Measurements from ENCODE around the gene KLF16.

Gene KLF16

DNA sequence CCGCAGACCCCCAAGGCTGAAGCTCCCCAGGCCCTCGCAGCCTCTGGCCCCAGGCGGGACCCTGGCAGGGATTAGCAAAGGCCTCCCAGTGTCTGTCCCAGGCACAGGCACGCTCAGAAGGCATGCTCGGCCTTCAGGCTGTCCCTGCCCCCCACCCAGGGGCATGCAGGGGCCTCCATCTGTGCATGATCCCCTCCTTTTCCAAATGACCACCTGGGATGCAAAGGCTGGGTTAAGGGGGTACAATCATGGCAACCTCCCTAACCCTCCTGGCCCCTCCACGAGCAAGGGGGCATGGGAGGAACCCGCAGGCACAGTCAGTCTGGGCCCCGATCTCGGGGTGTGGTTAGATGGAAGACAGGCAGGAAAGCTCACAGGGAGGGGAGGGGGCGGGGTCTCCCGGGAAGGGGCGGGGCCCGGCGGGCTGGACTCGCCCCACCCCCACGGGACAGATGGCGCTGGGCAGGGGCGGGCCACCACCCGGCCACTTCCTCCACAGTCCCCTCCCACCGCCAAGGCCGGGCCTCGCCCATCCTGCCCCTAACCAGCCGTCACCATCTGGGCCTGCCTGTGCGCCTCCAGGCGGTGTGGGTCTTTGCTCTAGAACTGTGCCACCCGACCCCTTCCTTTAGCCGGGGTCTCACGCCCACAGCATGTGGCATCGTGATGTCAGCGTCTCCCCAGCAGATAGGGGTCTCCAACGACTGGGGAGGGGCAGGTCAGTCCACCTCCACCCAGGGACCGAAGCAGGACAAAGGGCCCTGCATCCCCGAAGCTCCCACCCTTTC, 8.1 kb downstream of the KLF16 start:
- DNase-seq (ENCODE audit: low read depth in 2 of 2): peak; percentile 78 to 82

DNA sequence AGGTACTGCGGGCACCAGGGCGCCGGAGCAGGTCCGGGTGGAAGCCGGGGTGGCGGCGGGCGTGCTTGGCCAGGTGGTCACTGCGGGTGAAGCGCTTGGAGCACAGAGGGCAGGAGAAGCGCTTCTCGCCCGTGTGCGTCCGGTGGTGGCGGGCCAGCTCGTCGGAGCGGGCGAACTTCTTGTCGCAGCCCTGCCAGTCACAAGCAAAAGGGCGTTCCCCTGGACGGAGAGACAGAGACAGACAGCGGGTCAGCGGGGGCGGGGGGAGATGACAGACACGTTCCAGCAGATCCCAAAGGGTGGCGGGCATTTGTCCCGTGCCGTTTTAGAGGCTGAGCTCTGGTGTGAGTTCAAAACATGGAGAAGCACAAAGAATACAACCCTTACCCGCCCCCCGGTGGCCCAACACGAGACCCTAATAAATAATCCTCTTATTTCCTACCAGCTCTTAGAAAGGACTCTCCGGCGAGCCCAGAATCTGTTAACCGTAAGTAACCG, 8.8 kb downstream of the KLF16 start:
- no peak for DNase-seq (ENCODE audit: low read depth in 2 of 2)

DNA sequence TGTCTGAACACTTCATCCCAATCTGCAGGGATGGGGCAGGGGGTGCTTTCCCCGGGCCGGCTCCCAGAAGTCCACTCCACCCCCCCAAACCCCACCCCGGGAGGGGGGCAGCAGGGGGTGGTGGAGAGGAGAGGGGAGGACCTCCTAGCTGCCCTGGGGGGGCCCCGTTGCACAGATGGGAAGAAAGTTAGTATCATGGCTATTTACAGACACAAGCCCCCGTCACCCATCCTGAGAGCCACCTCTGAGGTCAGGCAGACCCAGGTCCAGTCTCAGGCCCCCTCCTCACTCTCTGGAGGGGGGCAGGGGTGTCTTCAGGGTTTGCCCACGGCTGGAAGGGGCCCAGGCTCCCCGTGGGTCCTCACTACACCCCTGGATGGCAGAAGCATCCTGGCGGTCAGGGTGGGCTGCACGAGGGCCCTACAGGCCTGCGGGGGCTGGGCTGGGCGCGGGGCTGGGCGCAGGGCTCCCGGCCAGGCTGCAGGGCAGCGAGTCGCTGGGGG, 9.3 kb downstream of the KLF16 start:
- no peak for DNase-seq (ENCODE audit: low read depth in 2 of 2)

DNA sequence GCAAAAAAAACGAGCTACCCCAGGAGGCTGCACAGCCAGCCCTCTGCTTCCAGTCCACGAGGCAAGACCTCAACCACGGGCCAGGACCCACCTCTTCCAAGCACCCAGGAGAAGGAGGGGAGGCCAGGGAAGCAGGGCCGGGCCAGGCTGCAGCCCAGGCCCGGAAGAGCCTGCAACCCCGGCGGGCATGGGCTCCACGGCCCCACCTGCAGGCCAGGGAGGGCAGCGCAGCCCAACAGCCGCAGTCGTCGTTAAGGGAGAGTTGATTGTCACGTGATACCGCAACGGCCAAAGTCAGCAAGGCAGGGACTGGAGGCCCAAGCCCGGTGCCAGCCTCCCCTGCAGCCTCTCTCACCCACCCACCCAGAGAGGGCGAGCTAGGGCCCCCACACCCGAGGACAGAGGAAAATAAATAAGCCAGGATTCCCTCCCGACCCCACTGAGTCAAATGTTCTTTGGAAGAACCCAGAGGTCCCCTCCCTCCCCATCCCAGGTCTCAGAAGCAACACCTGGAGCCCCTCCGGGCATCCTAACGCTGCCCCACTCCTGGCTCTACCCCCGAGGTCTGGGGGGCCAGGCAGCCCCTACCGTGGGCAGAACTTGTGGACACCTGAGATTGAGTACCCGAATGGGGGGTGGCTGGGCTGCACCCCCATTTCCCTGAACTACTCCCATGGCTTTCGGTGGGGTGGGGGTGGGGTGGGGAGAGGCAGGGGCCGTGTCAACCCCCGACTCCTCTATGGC, 9.9 kb downstream of the KLF16 start:
- DNase-seq (ENCODE audit: low read depth in 2 of 2): peak; percentile 82 to 83

DNA sequence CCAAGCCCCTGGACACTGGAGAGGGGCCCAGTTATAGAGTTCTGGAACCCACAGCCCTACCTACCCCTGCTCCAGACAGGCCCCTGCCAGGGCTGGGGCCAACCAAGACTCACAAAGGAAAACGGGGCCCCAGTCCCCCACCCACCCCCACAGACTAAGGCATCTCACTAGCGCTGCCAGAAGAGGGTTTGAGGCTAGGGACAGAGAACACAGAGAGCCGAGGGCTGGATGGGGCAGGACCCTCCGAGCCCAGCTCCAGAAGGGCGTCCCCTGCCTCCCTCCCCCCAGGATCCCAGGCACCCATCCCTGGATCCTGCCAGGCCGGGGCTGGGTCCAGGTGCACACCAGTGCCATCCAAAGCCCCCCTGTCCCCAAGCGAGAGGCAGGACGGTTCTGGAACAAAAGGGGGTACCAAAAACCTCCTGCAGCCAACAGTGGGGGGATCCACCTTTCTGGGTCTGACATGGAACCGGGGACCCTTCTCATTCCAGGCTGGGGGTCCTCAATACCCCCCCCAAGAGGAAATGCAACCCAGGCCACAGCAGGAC, 10.7 kb downstream of the KLF16 start:
- no peak for DNase-seq (ENCODE audit: low read depth in 2 of 2)

DNA sequence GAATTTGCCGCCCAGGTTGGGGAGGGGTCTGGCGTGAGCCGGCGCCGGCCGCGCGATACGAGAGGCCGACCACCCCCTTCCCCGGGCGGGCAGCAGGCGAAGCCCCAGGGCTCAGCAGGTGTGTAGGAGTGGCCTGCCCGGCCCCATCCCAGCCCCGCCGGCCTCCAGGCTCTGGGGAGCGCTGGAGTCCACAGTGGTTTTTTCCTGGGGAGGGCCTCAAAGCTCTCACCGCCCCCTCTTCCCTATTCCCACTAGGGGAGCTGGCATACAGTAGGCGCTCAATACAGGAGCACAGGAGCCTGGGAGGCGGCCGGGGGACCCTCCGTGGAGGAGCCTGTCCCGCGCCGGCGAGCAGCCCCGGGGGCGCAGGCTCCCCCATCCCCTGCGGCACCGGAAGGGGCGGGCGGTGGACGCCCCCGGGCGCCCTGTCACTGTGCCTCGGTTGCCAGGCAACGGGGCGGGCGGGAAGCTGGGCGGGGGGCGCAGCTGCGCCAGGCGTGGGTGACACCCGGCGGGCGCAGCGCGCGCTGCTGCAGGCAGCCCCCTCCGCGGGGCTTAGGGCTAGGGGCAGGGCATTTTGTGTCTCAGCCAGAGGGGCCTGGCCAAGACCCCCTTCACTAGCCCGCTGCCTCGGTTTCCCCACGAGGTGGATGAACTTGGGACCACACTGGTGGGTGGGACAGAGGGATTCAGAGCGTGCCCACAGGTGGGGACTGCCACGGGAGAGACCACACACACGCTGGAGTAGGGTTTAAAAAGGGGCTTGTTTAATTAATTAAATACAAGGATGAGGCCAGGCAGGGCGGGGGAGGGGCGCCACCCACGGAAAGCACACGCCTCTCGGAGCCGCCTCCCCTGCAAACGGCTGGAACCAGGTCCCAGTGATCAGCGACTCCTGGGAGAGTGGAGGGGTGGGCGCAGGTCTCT, 11.5 kb downstream of the KLF16 start:
- DNase-seq (ENCODE audit: low read depth in 2 of 2): no peak

DNA sequence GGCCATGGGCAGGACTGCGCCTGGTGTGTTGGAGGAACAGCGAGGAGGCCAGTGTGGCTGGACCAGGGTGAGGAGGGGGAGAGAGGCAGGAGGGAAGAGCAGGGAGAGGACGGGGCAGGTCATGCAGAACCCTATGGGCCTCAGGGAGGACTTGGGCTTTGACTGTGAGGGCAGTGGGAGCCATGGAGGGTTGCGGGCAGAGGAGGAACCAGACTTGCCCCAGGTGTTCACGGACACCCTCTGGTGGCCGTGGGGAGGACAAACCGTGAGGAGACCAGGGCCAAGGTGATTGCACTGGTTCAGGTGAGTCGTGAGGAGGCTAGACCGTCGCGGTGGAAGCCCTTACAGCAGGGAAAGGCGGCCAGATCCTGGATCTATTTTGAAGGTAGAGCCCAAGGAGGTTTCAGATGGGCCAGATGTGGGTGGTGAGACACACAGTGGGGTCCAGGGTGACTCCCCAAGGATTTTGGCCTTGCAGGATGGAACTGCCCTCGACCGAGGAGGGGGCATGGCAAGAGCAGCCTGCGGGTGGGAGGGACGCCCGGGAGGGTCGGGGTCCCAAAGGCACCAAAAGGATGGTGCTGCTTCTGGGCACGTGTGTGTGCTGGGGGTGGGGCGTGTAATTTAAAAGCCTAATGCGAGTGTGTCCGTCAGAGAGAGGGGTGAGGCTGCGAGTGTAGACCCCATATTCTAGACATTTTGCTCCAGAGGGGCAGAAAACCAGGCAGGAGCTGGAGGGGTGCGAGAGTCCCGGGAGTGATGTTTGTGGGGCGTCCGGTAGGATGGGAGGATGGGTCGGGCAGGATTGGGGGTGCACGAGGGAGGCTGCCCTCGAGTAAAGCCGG, 12.3 kb downstream of the KLF16 start:
- no peak for DNase-seq (ENCODE audit: low read depth in 2 of 2)

DNA sequence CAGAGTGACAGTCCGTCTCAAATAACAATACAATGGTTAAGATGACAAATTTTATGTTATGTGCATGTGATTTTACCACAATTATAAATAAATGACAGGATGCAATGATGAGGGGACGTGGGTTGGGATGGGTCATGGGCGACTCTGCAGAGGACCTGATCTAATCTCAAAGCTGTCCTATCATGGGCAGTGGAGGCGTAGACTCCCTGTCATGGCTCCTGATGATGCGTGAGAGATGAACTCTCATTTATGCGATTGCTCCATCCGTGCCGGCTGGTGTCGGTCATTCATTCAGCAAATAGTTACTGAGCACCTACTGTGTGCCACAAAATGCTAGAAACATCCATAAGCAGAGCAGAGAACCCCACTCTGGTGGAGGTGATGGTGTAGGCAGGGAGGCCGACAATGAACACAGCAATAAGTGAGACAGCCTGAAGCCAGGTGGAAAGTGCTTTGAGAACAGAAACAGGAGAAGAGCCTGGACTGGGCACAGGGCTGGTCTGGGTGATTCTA, 13.4 kb downstream of the KLF16 start:
- DNase-seq (ENCODE audit: low read depth in 2 of 2): no peak

DNA sequence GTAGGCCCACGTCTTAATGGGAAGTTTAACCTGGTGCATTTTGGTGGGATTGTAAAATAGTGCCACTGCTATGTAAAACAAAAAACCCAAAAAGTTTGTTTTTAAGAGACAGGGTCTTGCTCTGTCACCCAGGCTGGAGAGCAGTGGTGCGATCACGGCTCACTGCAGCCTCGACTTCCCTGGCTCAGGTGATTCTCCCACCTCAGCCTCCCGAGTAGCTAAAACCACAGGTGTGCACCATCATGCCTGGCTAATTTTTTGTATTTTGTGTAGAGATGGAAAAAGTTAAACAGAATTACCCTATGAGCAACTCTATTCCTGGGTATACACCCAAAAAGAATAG, 14.3 kb downstream of the KLF16 start:
- no peak for DNase-seq (ENCODE audit: low read depth in 2 of 2)

DNA sequence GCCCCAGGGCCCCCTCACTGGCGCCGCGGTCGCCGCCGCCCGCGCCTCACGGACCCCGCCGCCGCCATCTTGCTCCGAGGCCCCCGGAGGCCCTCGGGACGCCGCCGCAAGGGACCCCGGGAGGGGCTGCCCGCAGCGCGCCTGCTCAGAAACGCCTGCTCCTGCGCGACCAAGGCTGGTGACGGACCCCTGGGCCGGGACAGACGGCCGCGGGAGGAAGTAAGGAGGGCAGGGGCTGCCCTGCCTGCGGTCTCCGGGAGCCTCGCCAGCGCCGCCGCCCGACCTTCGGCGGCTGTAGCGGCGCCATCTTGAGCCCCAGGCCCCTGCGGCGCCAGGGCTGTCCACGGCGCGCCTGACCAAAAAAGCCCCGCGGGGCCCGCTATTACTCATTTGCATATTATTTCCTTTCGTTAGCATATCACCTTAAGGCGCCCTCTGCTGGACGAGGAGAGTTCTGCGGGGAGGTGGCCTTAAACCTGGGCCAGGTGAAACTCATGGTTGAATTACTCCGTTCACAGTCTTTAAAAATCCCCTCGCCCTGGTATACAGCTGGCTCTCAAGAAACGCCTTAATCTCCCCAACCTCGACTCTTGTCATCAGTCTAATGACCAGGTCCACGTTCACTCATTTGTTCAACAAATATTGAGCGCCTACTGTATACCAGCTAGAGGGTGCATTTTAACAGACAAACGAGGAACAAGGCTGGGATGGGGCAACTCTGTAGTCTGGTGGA, 14.8 kb downstream of the KLF16 start, which contains the start of gene REXO1:
Gene REXO1, minus strand, starts transcription at position 85 of the 733 bp plus-strand sequence. CDS start 125 bp downstream, outside the sequence.
- DNase-seq (ENCODE audit: low read depth in 2 of 2): peak; percentile 94 to 95

DNA sequence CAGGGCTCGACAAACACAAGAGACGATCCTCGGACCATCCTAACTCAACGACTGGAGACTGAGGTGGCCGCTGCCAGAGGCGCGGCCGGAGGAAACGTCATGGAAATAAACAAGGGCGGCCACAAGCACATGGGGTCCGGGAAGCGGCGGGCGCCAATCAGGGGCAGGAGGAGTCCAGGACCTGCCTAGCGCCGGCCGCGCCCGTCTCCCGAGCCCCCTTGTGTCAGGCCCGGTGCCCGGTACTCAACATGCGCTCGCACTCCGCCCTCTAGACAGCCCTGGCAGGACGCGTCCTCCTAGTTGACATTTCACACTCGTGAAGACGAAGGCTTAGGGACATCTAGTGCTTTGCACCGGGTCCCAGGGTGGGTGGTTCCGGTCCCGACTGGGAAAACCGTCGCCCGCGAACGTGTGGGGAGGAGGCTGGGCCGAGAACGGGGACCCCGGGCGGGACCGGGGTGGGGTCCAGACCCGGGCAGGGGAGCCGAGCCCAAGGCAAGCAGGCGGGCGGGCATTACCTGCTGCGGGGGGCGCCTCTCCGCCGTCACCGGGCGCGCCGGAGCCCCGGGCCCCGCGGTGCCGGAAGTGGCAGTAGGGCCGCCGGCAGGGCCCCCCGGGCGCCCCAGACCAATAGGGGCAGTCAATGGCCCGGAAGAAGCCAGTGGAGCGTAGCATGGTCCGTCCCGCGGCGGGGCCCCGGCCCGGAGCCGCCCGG, 15.5 kb downstream of the KLF16 start:
- no peak for DNase-seq (ENCODE audit: low read depth in 2 of 2)

DNA sequence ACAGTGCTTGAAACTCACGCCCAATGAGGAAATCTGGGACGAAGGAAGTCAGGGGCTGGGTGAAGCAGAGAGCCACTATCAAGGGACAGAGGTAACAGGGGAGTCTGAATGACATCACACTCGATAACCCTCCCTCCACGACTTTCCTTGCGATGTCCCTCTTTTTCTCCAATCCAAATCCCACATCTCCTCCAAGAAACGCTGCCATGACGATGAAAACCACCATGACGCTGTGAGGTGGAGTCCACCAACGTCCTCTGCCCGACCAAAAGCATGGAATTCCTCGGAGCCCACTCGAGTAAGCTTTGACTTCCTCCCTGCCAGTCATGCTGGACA, 16.1 kb downstream of the KLF16 start:
- DNase-seq (ENCODE audit: low read depth in 2 of 2): no peak

DNA sequence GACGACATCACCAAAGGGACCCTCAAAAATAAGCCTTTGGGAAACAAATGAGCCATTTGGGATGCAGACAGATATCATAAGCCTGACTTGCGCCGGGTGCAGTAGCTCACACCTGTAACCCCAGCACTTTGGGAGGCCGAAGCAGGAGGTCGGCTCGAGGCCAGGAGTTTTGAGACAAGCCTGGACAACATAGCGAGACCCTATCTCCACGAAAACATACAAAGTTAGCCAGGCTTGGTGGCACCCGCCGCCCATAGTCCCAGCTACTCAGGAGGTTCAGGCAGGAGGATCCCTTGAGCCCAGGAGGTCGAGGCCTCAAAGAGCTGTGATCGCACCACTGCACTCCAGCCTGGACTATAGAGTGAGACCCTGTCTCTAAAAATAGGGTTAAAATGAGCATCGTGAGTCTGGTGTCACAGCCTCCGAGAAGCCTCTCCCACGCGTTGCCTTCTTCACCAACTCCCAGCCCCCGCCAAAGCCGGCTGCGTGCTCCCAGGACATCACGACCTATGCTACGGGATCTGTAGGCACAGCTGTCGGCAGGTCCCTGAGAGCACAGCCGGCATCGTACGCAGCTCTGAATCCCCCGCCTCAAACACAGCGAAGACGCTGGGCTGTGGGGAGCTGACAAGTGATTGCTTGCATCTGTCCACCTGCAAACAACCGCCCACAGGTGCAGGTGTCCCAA, 16.7 kb downstream of the KLF16 start:
- DNase-seq (ENCODE audit: low read depth in 2 of 2): no peak

DNA sequence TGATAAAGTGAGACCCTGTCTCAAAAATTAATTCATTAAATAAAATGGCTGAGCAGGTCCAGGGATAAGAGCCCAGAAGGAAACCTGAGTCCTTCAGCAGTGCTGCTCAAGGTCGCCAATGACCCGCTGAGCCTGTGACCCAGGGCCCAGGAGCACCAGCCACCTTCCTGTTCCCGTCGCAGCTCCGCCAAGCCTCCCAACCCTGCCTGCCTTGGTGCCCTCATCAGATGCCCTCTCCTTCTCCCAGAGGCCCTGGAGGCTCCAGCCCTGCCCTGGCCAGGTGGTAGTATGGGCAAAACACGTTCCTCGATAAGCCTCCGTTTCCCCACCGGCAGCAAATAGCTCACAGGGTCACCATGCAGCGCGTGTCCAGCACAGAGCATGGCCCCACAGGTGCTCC, 17.7 kb downstream of the KLF16 start:
- DNase-seq (ENCODE audit: low read depth in 2 of 2): no peak

DNA sequence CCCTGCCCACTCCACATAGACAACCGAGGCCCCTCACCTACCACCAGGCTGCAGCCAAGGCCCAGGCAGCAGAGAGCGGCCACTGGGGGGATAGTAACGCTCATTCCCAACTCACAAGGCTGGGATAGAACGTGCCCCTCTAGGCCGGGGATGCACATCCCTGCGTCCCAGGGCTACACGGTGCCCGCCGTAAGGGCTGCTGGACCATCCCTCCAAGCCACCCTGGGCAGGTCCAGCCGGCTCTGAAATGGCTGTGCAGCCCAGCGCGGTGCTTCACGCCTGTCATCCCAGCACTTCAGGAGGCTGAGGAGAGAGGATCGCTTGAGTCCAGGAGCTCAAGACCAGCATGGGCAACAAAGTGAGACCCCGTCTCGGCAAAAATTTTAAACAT, 18.3 kb downstream of the KLF16 start:
- no peak for DNase-seq (ENCODE audit: low read depth in 2 of 2)

DNA sequence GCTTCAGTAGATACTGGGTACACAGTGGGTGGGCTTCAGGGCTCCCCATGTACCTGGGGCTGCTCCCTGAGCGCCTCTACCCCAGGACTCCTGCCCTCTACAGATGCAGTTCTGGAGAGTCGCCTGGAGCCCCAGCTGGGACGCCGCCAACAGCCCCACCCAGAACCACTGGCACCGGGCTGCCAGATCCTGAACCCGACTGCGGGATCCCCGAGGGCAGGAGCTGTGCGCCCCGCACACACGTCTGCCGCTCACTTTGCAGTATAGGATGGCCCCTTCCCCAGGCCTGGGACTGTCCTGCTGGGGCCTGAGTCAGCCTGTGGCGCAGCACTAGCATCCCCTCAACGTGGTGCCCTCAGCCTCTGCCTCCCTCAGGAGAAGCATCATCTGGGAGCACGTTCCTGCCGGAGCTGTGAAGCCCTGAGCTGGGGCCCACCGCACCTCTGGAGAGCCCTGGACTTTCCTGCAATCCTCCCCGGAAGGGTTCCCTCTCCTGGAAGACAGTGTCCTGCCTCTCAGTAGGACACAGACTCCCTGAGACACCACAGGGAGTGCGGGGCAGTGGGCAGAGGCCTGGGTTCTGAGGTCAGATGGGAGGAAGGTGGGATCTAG, 18.8 kb downstream of the KLF16 start:
- no peak for DNase-seq (ENCODE audit: low read depth in 2 of 2)

DNA sequence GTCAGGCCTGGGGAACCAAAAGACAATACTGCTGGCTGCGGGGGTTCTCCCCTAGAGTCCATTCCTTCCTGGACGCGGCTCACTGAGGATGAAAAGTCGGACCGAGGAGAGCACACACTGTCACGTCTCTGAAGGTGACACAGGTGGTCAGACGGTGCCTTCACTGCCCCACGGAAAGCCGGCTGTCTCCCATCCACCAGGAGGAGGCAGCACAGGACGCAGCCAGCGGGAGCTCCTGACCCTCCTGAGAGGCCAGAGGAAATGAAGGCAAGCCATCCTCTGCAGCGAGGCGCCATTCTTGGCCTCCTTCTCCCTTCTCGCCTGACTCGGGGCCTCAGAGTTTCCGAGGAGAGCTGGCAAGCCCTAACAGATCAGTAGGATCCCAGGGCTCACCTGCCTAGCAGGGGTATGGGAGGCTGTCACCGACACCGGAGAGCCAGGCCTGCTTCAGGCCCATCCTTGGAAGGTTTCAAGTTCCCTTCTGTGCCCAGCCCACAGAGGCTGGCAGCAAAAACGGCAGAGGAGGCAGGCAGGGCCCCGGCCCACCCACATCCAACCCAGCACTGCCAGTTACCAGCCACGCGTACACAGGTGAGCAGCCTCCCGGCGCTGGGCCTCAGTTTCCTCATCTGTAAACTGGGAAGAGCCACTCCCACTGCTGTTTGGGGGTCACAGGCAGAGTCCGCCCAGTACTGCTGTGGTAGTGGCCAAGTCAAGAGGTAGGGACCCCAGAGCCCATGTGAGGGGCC, 19.6 kb downstream of the KLF16 start:
- no peak for DNase-seq (ENCODE audit: low read depth in 2 of 2)

Measured in stimulated activated CD8-positive, alpha-beta memory T cell treated with anti-CD3 and anti-CD28 coated beads, Interleukin-2, amount 100 ng/mL, for 48 hours (primary cell).